ENCODE data around the gene RETREG3.
"Not testable (repeated sequence)": the region's sequence is repeated elsewhere in the genome, so short reads cannot be mapped to it uniquely, and the experiment has no call there.

RETREG3 gene

GRCh38 chr17:42612013-42612412 is 2.8 kb upstream of the RETREG3 start:
- no peak for DNase-seq (ENCODE audit: low spot score)

- DNase-seq (ENCODE audit: low spot score): not testable (repeated sequence)
These were observed 934 bp upstream of the RETREG3 start for GRCh38 chr17:42609814-42610801.

- no peak for DNase-seq (ENCODE audit: low spot score)
These were observed 631 bp downstream of the RETREG3 start for GRCh38 chr17:42608305-42609181.

- no peak for DNase-seq (ENCODE audit: low spot score)
These were observed 1.4 kb downstream of the RETREG3 start for GRCh38 chr17:42607769-42608168.

- DNase-seq (ENCODE audit: low spot score): no peak
These were observed 5.9 kb downstream of the RETREG3 start for GRCh38 chr17:42603318-42603717.

- no peak for DNase-seq (ENCODE audit: low spot score)
These were observed 10.3 kb downstream of the RETREG3 start for GRCh38 chr17:42598905-42599304.

GRCh38 chr17:42596386-42596785 is 12.8 kb downstream of the RETREG3 start:
- no peak for DNase-seq (ENCODE audit: low spot score)

GRCh38 chr17:42591411-42591810 is 17.8 kb downstream of the RETREG3 start:
- DNase-seq (ENCODE audit: low spot score): no peak

GRCh38 chr17:42590886-42591285 is 18.3 kb downstream of the RETREG3 start:
- no peak for DNase-seq (ENCODE audit: low spot score)

GRCh38 chr17:42586514-42587230 is 22.5 kb downstream of the RETREG3 start:
- no peak for DNase-seq (ENCODE audit: low spot score)

GRCh38 chr17:42585353-42585752 is 23.8 kb downstream of the RETREG3 start:
- DNase-seq (ENCODE audit: low spot score): no peak

- DNase-seq (ENCODE audit: low spot score): no peak
These were observed 24.3 kb downstream of the RETREG3 start for GRCh38 chr17:42584880-42585279.

- no peak for DNase-seq (ENCODE audit: low spot score)
These were observed 27.4 kb downstream of the RETREG3 start for GRCh38 chr17:42581744-42582270.

- no peak for DNase-seq (ENCODE audit: low spot score)
These were observed 29.2 kb downstream of the RETREG3 start for GRCh38 chr17:42579794-42580551.

GRCh38 chr17:42578282-42578869 is 30.8 kb downstream of the RETREG3 start:
- DNase-seq (ENCODE audit: low spot score): peak; percentile 78

GRCh38 chr17:42577532-42578281 is 31.5 kb downstream of the RETREG3 start, which contains the start of gene PSMC3IP:
PSMC3IP (minus strand) TSS chr17:42577729; CDS start chr17:42577686, 43 bp downstream.
- peak; percentile 94 for DNase-seq (ENCODE audit: low spot score)

- no peak for DNase-seq (ENCODE audit: low spot score)
These were observed 32.0 kb downstream of the RETREG3 start for GRCh38 chr17:42577140-42577531.

- no peak for DNase-seq (ENCODE audit: low spot score)
These were observed 34.7 kb downstream of the RETREG3 start for GRCh38 chr17:42574463-42574862.

- no peak for DNase-seq (ENCODE audit: low spot score)
These were observed 36.1 kb downstream of the RETREG3 start for GRCh38 chr17:42573095-42573494.

All from SW480 (cell line).